Inflammatory macrophage treated with lipopolysaccharide for 1 hour (primary cell): ENCODE measurements around the gene PARD3.

Source experiments
- DNase-seq, 2 donors: peaks; one replicate each; pipeline ENCODE4 v3.0.0-alpha.2; 2020 to 2022

PARD3 gene

DNA sequence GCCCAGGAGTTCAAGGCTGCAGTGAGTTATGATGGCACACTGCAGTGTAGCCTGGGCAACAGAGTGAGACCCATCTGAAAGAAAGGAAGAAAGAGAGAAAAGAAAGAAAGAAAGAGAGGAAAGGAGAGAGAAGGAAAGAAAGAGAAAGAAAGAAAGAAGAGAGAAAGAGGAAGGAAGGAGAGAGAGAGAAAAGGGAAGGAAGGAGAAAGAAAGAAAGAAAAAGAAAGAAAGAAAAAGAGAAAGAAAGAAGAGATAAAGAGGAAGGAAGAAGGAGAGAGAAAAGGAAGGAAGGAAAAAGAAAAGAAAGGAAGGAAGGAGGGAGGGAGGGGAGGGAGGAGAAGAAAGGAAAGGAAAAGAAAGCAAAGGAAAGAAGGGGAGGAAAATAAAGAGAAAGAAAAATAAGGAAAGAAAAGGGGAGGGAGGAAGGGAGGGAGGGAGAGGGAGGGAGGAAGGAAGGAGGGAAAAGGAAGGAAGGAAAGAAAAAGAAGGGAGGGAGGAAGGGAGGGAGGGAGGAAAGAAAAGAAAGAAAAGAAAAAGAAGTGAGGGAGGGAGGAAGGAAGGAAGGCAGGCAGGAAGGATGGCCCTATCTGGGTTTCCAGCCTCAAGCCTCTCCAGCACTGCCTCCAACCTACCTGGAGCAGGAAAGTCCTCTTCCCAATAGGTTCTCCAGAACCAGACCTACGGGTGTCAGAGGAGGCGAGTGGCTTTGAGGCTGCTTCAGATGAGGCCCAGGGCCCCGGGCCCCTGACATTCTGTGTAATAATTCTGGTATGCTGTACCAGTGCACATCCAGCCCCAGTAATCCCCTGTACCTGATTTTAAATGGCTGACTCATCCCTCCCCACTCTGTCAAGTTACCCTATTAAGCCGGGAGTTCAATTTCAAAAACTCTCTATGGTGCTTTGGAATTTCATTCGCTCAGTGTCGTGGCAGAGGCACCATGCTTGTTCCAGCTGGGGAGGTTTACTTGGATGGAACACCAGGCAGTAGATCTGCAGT is 6.8 kb upstream of the PARD3 start:
- DNase-seq, result no peak

DNA sequence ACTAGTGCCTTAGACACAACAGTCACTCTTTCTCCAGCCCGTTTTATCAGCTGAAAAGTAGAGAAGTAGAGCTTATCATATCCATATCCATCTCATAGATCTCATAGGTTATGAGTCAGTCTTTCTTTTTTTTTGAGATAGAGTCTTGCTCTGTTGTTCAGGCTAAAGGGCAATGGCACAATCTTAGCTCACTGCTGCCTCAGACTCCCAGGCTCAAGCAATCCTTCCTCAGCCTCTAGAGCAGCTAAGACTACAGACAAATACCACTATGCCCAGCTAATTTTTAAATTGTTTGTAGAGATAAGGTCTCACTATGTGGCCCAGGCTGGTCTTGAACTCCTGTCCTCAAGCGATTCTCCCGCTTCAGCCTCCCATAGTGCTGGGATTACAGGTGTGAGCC is 2.5 kb upstream of the PARD3 start:
- no peak for DNase-seq

DNA sequence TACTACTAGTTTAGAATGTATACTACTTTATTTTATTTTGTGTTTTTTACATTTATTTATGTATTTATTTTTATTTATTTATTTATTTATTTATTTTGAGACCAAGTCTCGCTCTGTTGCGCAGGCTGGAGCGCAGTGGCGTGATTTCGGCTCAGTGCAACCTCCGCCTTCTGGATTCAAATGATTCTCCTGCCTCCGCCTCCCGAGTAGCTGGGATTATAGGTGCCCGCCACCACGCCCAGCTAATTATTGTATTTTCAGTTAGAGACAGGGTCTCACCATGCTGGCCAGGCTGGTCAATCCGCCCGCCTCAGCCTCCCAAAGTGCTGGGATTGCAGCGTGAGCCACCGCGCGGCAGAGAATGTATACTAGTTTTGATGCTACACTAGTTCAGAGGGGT is 2.0 kb upstream of the PARD3 start:
- no peak for DNase-seq

DNA sequence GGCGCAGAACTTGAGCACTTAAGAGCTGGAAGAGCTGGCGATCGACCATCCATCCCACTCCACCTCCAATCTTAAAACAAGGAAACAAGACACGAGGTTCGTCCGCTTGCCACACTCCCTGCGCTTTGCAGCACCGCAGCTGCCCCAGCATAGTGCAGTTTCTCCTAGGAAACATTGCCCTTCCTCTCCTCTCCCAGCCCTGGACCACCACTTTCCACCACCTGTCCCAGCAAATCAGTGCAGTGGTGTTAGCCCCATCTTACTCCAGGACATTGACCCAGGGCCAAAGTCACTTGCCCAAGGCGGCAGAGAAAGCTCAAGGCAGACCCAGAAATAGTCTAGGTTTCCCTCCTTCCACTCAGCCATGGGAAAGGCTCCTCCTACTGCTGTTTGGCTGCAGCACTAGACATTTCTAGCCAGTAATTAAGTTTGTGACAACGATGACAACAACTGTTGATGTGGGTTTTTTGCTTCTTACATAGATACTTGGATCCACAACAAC is 1.5 kb upstream of the PARD3 start:
- peak in 1 of 2 donors; percentile 4 for DNase-seq

DNA sequence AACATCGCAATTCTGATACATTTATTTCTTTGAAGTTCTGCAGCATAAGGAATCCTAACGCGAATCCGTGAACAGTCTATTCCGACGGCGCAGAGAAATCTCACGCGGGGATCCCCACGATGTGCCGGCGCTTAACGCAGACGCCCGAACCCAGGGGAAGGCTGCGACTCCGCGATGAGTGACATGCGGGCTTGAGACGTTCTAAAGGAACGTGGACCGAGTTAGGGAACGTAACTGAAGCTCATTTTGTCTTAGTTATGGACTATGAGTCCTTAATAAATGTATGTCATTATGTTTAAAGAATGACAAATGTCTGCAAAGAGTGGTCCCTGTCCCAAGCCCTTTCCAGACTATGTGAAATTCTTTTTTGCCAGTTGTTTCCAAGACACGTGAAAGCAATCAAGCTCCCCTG is 995 bp upstream of the PARD3 start:
- DNase-seq, result no peak

DNA sequence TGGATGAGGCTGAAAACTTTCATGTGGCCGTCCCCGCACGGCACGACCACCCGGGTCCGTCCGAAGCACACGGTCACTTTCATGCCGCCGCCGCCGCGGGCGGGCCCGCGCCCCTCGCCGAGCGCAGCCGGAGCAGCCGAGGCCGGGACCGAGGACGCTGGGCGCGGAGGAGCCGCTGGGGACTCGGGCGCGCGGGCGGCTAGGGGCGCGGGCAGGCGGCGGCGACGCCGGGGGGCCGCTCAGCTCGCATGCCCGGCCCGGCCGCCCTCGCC is 247 bp downstream of the PARD3 start:
- no peak for DNase-seq

DNA sequence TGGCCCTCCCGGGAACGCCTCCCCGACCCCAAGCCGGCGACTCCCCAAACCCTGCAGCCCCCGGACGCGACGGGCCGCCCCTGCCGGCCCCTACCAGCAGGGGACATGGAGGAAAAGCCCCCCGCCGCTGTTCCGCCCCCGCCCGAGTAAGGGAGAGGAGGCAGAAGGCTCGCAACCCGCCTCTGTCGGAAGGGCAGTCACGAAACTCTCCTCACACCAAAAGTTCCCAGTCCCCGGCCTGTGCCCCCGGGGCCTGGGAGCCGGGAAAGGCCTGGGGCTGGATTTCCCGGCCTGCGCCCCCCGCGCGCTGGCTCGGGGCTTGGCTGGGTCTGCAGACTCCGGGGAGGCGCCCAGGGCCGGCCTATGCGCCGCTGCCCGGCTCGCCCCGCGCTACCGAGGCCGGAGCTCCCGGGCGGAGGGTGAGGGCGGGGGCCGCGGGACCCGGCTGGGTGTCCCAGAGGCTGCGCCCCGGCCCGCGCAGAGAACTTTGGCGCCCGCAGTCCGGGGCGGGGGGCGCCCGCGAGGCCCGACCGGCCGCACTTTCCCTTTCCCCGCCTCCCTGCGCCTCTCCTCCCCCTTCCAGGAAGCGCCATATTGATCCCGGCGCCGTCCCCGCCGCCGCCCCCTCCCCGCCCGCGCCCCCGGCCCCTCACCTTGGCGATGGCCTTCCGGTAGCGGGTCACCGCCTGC is 728 bp downstream of the PARD3 start:
- no peak for DNase-seq

DNA sequence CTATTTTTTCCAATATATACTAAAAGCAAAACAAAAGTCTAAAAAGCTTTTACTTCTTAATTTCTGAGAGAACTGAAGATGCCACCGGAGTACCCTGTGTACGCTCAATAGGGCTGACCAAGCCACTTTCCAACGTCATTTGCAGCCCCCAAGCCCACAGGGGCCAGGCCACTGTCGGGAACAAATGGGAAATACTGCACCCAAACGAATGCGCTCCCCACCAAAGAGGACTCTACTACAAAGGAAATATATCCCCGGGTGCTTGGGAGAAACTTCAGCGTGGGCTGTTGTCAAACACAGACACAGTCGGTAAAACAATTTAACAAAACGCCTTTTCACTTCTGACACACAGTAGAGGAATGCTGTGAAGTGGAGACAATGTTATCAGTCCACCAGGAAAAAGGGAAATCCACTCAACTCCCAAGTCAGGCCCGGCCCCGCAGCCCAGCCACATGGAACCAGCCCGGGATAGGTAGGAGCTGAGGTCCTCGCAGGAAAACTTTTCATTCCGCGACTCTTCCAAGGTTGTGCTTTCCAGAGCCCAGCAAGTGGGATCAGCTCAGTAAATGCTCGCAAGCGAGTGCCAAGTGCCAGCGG is 1.4 kb downstream of the PARD3 start:
- DNase-seq, result no peak

DNA sequence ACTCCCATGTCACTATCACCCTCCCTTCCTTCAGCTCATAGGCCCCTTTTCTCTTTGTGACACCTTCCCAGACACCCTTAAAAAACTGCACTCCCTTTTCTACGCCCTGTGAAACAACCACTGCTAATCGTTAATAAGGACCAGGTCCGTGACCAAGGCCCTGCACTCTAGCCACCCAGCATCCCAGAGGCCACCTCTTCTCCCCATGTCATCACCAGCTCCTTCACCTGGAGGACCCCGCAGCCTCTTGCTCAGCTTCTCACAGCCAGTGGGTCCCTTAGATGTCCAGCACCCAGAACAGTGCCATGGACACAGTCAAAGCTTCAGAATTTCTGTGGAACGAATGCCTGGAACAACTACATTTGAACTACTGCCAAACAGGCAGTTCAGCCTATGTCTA is 2.3 kb downstream of the PARD3 start:
- DNase-seq, result no peak

DNA sequence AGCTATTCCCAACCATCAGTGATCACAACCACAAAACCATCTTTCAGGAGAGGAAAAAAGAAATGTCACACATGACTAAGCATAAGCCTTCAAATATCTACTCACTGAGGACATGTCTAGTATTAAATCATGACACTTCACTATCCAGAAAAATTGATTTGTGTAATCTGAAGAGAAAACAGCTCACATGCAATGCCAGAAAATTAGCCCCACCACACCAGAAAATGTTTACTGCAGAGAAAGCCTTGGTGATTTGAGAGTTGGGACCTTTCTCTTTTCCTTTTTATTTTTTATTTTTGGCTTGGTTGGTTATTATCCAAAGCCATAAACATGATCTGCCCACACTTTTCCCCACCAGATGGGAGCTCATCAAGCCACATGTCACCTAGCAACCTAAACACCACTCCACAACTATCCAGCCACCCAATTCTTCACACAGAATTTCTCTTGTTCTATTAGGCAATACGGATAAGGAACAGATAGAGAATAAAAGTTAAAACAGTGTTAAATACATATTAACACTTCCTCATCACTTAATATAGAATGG is 3.1 kb downstream of the PARD3 start:
- no peak for DNase-seq

DNA sequence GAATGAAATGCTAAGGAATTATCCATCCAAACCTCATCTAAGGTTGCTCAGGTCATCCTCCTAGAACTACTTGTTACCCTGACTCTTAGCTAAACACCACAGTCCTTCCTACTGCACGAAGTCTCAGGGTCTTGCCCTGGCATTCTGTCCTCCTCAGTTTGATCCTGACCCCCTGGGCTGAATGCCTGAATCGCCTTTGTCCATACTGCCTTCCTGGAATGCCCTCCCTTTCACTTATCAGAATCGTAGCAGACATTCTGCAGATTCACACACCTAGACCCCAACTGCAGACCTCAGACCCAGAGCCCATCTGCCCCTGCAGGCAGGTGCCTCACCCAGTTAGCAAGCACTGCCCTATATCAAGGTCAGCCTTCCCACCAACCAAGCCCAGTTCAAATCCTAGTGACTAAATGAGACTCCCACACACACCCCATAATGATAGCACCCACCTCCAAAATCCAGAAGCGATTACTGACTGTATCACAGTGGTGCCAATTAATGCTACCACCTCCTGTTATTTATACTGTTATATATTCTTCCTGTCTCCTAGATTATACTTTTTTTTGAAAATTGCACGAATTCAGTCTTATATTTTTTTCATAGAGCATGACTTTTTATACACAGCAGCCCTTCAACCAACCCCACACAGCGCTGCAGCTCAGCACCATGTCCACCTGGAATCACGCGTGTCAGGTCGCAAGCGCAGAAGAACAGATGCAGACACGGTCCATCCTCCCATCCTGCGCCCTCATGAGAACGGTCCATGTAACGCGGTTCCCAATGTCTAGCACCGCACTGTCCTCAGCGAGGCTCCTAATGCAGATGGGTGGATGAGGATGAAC is 3.7 kb downstream of the PARD3 start:
- DNase-seq, result no peak

DNA sequence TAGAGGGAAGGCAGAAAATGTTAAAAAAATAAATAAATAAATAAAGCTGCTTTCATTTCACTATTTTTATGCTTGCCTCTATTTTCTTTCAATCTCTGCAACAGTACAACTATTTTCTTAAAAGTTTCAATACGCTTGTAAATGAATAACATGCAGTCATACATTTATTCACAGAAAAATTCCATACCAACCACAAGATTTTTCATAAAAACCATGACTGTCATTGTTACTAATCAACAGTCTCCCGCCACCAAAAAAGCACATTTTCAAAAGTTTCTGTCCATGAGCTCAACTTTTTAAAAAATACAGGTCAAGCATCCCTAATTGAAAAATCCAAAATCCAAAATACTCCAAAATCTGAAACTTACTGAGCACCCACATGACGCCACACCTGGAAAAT is 5.3 kb downstream of the PARD3 start:
- no peak for DNase-seq

DNA sequence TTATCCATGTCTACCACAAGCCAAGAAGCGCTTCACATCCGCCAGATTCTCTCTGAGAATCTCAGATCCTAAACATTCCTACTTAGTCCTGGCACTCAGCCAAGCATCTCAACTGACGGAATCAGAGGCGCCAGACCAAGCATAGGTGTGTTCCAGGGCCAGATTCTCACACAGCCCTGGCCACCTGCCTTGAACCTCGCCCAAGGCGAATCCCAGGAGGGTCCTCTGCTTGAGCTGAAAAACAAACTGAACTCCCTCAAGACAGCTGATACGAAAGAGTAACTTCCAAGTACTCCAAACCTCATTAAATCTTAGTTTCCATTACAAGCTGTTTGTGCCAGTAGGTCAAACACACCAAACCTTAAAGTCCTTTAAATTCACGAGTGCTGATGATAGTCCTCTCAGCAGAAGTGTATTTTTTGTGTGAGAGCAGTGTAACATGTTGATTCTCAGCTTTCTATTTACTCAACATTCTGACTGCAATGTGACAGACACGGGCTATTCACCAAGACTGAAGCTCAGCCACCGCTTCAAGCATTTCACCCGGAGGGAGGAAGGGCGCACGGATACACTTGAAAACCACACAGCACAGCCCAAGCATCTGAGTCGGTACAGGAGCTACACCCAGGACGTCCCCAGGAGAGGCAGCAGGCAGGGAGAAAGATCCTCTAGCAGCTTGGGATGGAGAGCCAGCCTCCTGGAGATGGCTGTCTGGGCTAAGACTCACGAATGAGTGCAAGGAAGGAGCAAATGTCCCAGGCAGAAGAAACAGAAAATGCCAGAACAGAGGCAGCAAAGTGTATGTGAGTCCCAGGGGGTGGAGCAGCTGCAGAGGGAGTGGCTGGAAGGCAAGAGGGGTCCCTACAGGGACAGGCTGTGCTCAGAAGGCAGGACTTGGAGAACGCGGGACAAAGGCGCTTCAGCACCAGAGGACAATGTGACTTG is 6.0 kb downstream of the PARD3 start:
- DNase-seq, result no peak

DNA sequence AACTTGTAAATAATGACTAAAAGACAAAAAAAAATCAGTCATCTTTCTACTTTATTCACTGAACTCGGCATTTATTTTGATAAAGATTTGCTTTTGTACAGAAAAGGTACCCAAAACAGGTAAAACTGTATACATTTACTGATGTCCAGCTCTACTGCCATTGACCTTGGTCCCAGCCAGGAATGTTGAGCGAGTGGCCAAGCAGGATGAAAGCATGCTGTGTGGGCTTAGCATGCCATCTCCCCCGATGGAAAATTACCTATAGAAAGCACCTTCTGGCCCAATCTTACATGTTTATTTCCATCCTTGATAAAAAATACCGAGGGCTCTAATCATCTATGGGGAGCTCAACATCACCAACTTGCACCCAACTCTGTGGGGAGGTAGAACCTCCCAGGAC is 6.8 kb downstream of the PARD3 start:
- DNase-seq, result no peak

DNA sequence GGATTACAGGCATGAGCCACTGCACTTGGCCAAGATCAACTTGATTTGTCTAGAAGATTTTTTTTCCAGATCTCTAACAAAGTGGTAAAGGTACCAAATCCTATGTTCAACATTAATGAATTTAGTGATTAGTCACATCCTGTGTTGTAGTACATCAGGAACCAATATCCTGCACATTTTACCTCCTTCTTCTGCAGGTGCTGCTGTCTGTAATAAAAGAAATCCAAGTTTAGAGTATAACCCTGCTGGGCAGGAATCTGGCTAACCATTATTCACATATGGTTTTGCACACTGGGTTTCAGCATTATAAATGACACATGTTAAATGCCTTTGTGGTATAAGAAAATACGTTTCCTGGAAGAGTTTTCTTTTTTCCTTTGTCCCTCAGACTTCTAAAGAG is 10.8 kb downstream of the PARD3 start:
- no peak for DNase-seq

DNA sequence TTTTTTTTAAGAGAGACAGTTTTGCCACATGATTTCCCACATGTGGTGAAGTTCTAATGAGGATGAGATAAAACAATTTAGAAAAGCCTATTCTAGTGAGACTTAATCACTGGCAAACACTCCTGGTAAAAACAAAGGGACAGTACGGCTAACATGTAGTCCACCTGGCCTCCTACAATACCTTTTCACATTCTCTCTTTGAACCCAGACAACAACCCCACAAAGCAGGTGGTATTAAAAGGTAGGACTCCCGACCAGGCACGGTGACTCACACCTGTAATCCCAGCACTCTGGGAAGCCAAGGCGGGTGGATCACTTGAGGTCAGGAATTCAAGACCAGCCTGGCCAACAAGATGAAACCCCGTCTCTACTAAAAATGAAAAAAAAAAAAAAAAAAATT is 12.4 kb downstream of the PARD3 start:
- DNase-seq, result no peak

DNA sequence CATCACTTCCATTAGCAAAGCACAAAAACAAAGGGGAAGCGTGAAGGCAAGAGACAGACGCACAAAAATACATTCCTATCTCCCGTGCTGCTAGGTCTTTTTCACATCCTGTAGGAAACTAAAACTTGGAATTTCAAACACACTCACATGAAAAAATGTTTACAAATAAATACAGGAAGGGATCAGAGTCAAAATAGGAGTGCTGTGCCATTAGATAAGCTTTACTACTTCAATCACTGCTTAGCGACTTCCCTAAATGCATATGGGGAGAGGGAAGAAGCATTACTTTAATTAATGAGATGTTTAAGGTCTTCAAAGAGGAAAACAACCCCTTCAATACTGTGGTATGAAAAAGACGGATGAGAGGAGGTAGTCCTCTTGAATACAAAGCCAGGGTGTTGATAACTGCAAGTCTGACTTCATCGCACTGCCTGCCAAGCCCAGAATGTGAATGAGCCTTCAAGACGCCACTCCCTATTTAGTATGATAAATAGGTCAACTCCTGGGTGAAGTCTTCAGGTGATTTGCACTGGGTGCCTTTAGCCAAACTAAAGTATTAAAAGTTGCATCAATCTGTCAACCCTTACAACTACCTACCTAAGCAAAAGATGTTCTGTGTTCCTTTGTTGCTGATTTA is 13.9 kb downstream of the PARD3 start:
- DNase-seq, result no peak

DNA sequence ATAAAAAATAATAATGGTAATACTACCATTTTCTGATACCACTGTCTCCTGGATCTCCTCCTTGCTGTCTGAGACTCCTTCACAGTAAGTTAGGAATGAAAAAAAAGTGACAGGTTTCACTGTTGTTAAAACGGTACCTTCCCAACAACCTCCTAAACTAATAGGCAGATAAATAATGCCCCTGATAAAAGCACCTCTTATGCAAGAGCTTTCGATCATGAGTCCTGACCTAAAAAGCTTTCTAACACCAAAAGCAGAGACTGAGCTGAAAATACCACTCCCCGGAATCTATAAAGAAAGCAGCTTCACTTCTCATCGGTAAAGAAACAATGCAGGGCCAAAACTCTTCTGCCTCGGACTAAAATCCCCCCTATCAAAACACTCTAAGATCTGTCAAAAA is 14.5 kb downstream of the PARD3 start:
- DNase-seq, result no peak

DNA sequence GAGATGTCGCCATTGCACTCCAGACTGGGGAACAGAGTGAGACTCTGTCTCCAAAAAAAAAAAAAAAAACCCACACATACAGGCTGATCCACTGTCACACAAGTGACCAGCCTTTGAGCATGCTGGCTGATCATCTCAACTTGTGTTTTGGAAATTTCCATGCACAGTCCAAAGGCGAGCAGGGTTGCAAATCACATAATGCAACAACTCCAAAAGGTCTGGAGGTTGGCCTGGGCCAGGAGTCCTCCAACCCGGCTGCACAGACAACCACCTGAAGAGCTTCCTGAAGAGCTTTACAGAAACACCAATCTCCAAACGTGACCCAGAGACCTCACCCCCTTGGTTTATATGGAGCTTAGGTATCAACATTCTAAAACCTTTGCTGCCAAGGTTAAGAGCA is 16.4 kb downstream of the PARD3 start:
- no peak for DNase-seq

DNA sequence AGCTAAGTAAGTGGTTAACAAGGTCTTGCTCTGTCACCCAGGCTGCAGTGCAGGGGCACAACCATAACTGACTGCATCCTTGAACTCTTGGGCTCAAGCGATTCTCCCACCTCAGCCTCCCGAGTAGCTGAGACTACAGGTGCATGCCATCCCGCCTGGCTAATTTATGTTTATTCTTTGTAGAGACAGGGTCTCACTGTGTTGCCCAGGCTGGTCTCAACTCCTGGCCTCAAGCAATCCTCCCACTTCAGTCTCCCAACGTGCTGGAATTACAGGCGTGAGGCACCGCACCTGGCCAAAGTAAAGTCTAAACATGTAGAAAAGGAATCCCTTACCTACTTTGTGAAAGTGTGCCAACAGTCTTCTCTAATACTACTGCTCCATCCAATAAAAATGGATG is 17.9 kb downstream of the PARD3 start:
- DNase-seq, result no peak

DNA sequence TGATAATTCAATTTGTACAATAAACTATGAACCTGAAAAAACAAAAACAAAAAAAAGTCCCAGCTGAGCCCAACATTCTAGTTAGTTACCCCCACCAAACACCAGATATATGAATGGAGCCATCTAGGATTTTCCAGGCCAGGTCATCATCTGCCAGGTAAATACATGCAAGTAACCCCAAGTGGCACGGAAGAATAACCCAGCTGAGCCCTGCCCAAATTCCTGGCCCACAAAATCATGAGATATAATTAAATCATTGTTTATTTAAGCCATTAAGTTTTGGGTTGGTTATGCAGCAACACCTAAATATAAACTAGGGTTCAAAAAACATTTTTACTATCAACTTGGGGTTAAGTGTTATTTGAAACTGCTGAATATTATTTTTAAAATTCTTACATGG is 19.0 kb downstream of the PARD3 start:
- no peak for DNase-seq
